Upper lobe of left lung (tissue), 4 donors: ENCODE data around the gene PRAME.

Source experiments
- CTCF ChIP-seq, 6 experiments: fragments of 450-650 bp in 4 of 6; fragments of 200-600 bp in 2 of 6; sonication (generic) in 2 of 6; IDR thresholded peaks; one replicate each; pipeline ENCODE4 v1.5.1; 2016 to 2019; ENCODE audit warnings: antibody characterized with exemption in 6 of 6
- POLR2AphosphoS5 ChIP-seq, 2 donors: sonication (generic); formaldehyde crosslinking; IDR thresholded peaks; one replicate each; pipeline ENCODE4 v1.5.1; 2017; ENCODE audit warnings: antibody characterized with exemption in 2 of 2

GRCh38 chr22:22584722-22585121, 25.7 kb upstream of the PRAME start:
- TF ChIP-seq CTCF (IDR thresholded peaks at IDR 0.05) (no peak), POLR2AphosphoS5 (IDR thresholded peaks at IDR 0.05) (no peak)
